Measurements from ENCODE around the gene PAQR6.

Gene PAQR6

DNA sequence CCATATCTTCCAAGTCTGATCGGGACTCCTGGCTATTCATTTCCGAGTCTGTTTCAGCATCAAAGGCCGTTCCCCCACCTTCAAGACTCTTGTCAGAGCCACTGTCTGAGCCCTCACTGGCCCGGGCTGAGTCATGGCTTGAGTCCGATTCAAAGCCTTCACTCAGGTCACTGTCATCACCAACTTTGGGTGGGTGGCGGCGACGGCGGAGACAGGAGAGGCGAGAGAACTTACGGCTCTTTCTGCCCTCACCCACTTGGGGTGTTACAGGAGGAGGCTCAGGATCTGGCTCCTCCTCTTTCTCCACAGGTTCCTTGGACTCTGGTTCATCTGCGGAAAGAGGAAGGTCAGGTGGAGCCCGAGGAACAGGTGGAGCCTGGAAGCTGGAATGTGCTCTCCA, 18.2 kb upstream of the PAQR6 start:
- H3K4me2 ChIP-seq, result no peak overlapping the region
- no peak overlapping the region for H3K27ac ChIP-seq
- TF ChIP-seq Cebpa-rat (IDR thresholded peaks at IDR 0.05), result no peak
- H3K4me1 ChIP-seq, result no peaks in the 10 kb centered on the region
- peaks cover 84% of the 10 kb centered on the region for H4K20me1 ChIP-seq
- peaks cover 100% of the 10 kb centered on the region for H3K36me3 ChIP-seq
- no peak overlapping the region for H3K4me3 ChIP-seq
- H3K9me3 ChIP-seq, result no peaks in the 10 kb centered on the region
- H3K9ac ChIP-seq, result no peak overlapping the region
- no peaks in the 10 kb centered on the region for H3K27me3 ChIP-seq

DNA sequence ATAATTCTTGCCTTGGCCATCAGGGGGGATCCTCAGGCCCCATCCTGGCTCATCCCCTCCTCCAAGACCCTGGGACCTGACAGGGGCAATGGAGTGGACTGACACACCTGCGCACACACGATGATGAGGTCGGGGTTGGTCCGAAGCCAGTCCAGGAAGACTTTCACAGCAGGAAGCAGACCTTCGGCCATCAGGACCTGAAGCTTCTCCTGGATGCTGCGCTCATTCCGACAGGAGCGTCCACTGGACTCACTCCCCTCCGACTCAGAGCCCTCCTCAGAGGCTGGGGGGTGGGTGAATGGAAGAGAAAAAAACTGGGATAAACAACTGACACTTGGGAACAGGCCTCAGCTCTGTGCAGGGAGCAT, 15.4 kb upstream of the PAQR6 start:
- H3K4me2 ChIP-seq, result no peak overlapping the region
- no peak overlapping the region for H3K4me3 ChIP-seq
- no peak overlapping the region for H3K9ac ChIP-seq
- no peak for TF ChIP-seq Cebpa-rat (IDR thresholded peaks at IDR 0.05)
- no peaks in the 10 kb centered on the region for H3K9me3 ChIP-seq
- H3K4me1 ChIP-seq, result no peaks in the 10 kb centered on the region
- H3K27ac ChIP-seq, result no peak overlapping the region
- peaks cover 100% of the 10 kb centered on the region for H3K36me3 ChIP-seq
- no peaks in the 10 kb centered on the region for H3K27me3 ChIP-seq
- peaks cover 70% of the 10 kb centered on the region for H4K20me1 ChIP-seq

GRCh38 chr1:156262461-156263287, 14.8 kb upstream of the PAQR6 start:
- H3K27ac ChIP-seq, result no peak overlapping the region
- H3K27me3 ChIP-seq, result no peaks in the 10 kb centered on the region
- H3K4me1 ChIP-seq, result no peaks in the 10 kb centered on the region
- H3K9ac ChIP-seq, result no peak overlapping the region
- TF ChIP-seq Cebpa-rat (IDR thresholded peaks at IDR 0.05), result no peak
- no peak overlapping the region for H3K4me2 ChIP-seq
- peaks cover 100% of the 10 kb centered on the region for H3K36me3 ChIP-seq
- no peak overlapping the region for H3K4me3 ChIP-seq
- no peaks in the 10 kb centered on the region for H3K9me3 ChIP-seq
- peaks cover 64% of the 10 kb centered on the region for H4K20me1 ChIP-seq

GRCh38 chr1:156260896-156261295, 13.0 kb upstream of the PAQR6 start:
- H3K9ac ChIP-seq, result no peak overlapping the region
- H3K27ac ChIP-seq, result no peak overlapping the region
- H3K4me3 ChIP-seq, result no peak overlapping the region
- no peaks in the 10 kb centered on the region for H3K27me3 ChIP-seq
- H3K4me1 ChIP-seq, result no peaks in the 10 kb centered on the region
- no peak overlapping the region for H3K4me2 ChIP-seq
- TF ChIP-seq Cebpa-rat (IDR thresholded peaks at IDR 0.05), result no peak
- no peaks in the 10 kb centered on the region for H3K9me3 ChIP-seq
- H4K20me1 ChIP-seq, result peaks cover 54% of the 10 kb centered on the region
- peaks cover 100% of the 10 kb centered on the region for H3K36me3 ChIP-seq

DNA sequence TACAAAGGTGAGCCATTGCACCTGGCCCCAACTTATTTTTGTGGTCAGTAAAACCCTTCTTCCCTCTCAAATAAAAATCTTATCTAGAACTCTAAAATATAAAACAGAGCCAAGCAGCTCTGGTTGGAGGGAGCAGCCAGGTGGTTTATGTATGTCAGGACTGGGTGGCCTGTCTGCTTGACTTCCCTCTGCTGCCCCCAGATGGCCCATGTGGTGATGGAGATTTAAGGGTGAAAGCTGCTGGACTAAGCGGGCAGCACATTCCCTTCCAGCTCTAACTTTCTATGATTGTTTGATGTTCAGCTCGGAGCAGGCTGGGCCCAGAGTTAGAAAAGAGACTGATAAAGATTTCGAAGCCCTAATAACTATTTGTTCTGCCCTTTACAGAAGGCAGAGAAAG, 11.9 kb upstream of the PAQR6 start:
- H3K4me2 ChIP-seq, result no peak overlapping the region
- TF ChIP-seq Cebpa-rat (IDR thresholded peaks at IDR 0.05), result no peak
- H3K4me1 ChIP-seq, result no peaks in the 10 kb centered on the region
- no peak overlapping the region for H3K4me3 ChIP-seq
- H4K20me1 ChIP-seq, result peaks cover 48% of the 10 kb centered on the region; the same call in 1 of the 2 replicates
- no peak overlapping the region for H3K27ac ChIP-seq
- no peaks in the 10 kb centered on the region for H3K9me3 ChIP-seq
- H3K36me3 ChIP-seq, result peaks cover 100% of the 10 kb centered on the region
- H3K27me3 ChIP-seq, result no peaks in the 10 kb centered on the region
- no peak overlapping the region for H3K9ac ChIP-seq

GRCh38 chr1:156258859-156259258, 11.0 kb upstream of the PAQR6 start:
- no peaks in the 10 kb centered on the region for H3K9me3 ChIP-seq
- H3K4me2 ChIP-seq, result no peak overlapping the region
- H3K4me3 ChIP-seq, result no peak overlapping the region
- no peak for TF ChIP-seq Cebpa-rat (IDR thresholded peaks at IDR 0.05)
- H4K20me1 ChIP-seq, result peaks cover 49% of the 10 kb centered on the region; the same call in 1 of the 2 replicates
- H3K4me1 ChIP-seq, result no peaks in the 10 kb centered on the region
- no peaks in the 10 kb centered on the region for H3K27me3 ChIP-seq
- H3K27ac ChIP-seq, result no peak overlapping the region
- peaks cover 100% of the 10 kb centered on the region for H3K36me3 ChIP-seq
- H3K9ac ChIP-seq, result no peak overlapping the region

DNA sequence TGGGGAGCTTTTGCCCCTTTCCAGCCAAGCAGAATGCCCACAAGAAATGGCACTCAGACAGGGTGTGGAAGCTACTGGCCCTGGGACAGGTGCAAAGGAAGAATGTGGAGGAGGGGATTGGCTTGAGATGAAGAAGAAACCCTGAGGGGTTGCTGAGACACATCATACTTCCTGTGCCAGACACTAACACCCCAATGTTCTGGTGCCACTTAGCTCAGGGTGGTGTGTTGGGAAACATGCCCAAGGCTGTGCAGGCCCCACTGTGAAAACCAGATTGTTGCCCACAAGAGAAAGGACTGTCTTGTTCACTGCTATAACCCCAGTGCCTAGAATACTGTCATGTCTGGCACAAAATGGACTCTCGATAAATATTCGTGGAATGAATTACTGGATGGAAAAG, 9.9 kb upstream of the PAQR6 start:
- no peak overlapping the region for H3K9ac ChIP-seq
- no peaks in the 10 kb centered on the region for H3K4me1 ChIP-seq
- H3K36me3 ChIP-seq, result peaks cover 100% of the 10 kb centered on the region
- H4K20me1 ChIP-seq, result peaks cover 44% of the 10 kb centered on the region; the same call in 1 of the 2 replicates
- no peak overlapping the region for H3K4me2 ChIP-seq
- no peak overlapping the region for H3K4me3 ChIP-seq
- H3K9me3 ChIP-seq, result no peaks in the 10 kb centered on the region
- H3K27ac ChIP-seq, result no peak overlapping the region
- TF ChIP-seq Cebpa-rat (IDR thresholded peaks at IDR 0.05), result no peak
- H3K27me3 ChIP-seq, result no peaks in the 10 kb centered on the region

DNA sequence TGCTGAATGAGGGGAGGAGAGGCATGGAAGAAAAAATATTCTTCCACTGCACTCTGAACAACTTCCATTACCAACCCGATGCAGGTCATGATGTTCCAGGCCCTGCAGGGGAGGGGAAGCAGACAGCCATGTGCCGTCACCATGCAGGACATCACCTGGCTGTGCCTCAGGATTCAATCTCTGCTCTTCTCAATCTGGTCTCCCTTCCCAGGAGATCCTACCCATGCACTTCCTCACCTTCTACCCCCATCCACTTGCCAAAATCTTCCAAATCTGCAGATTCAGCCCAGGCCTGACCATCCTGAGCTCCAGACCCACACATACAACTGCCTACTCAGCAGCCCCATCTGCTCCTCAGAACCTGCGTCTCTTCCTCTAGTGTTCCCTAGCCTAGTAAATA, 5.8 kb upstream of the PAQR6 start:
- H3K9ac ChIP-seq, result no peak overlapping the region
- H3K4me3 ChIP-seq, result no peak overlapping the region
- H3K4me1 ChIP-seq, result no peaks in the 10 kb centered on the region
- no peak overlapping the region for H3K4me2 ChIP-seq
- no peak for TF ChIP-seq Cebpa-rat (IDR thresholded peaks at IDR 0.05)
- peaks cover 100% of the 10 kb centered on the region for H3K36me3 ChIP-seq
- no peak overlapping the region for H3K27ac ChIP-seq
- no peaks in the 10 kb centered on the region for H3K27me3 ChIP-seq
- H4K20me1 ChIP-seq, result peaks cover 65% of the 10 kb centered on the region
- no peaks in the 10 kb centered on the region for H3K9me3 ChIP-seq

GRCh38 chr1:156251527-156251926, 3.7 kb upstream of the PAQR6 start:
- H3K4me3 ChIP-seq, result no peak overlapping the region
- H3K9ac ChIP-seq, result no peak overlapping the region
- H3K4me1 ChIP-seq, result peaks cover 5% of the 10 kb centered on the region
- no peaks in the 10 kb centered on the region; the same call in 1 of the 2 replicates for H3K27me3 ChIP-seq
- TF ChIP-seq Cebpa-rat (IDR thresholded peaks at IDR 0.05), result no peak
- H3K9me3 ChIP-seq, result no peaks in the 10 kb centered on the region
- no peak overlapping the region for H3K4me2 ChIP-seq
- no peak overlapping the region for H3K27ac ChIP-seq
- H3K36me3 ChIP-seq, result peaks cover 91% of the 10 kb centered on the region
- H4K20me1 ChIP-seq, result peaks cover 76% of the 10 kb centered on the region

- Histone ChIP-seq H3K36me3 (peaks cover 72% of the 10 kb centered on the region), H3K9ac (no peak overlapping the region), H3K4me3 (no peak overlapping the region), H4K20me1 (peaks cover 84% of the 10 kb centered on the region), H3K27me3 (peaks cover 15% of the 10 kb centered on the region), H3K27ac (no peak overlapping the region), H3K4me2 (no peak overlapping the region), H3K9me3 (no peaks in the 10 kb centered on the region), H3K4me1 (peaks cover 24% of the 10 kb centered on the region)
- TF ChIP-seq Cebpa-rat (IDR thresholded peaks at IDR 0.05), result no peak
These were observed 1.7 kb upstream of the PAQR6 start for GRCh38 chr1:156249593-156249992.
